Activated CD8-positive, alpha-beta memory T cell treated with anti-CD3 and anti-CD28 coated beads, Interleukin-2, amount 50 U/mL, for 1 hour (primary cell): ENCODE measurements around the gene POP4.

ENCODE experiments used
- DNase-seq: peaks from one replicate; pipeline ENCODE4 v3.0.0-alpha.2; 2020; ENCODE audit errors: extremely low read depth

The POP4 gene

GRCh38 chr19:29662278-29662603 is 56.2 kb downstream of the POP4 start:
- no peak for DNase-seq

GRCh38 chr19:29662604-29663404 is 56.7 kb downstream of the POP4 start:
- DNase-seq, result no peak

- DNase-seq, result no peak
Observed at GRCh38 chr19:29663861-29664752, 58.0 kb downstream of the POP4 start.

DNA sequence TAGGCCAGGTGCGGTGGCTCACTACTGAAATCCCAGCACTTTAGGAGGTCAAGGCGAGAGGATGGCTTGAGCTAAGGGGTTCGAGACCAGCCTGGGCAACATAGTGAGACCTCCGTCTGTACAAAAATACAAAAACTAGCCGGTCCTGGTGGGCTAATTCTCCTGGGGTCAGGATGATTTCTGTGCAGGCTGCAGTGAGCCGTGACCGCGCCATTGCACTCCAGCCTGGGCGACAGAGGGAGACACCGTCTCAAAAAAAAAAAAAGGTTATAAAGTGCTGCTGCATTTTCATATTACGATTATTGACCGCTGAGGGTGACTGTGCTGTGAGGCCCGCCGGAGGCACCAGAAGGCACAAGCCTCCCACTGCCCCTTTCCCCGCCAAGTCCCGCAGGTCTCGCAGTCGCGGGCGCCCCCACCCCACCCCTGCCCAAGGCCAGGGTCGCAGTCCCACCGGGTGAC is 58.7 kb downstream of the POP4 start:
- no peak for DNase-seq

- DNase-seq, result no peak
Observed at GRCh38 chr19:29665215-29665825, 59.2 kb downstream of the POP4 start, which contains the start of gene PLEKHF1. Gene PLEKHF1 (plus strand): TSS chr19:29665461. CDS start chr19:29673840, 8,379 bp downstream.

GRCh38 chr19:29665826-29666577 is 59.9 kb downstream of the POP4 start:
- no peak for DNase-seq
